IPS DF 6.9 (cell line): ENCODE measurements around the gene PHTF2.
"Not testable (repeated sequence)": the region's sequence is repeated elsewhere in the genome, so short reads cannot be mapped to it uniquely, and the experiment has no call there.

Experiments
- DNase-seq: peaks from one replicate; pipeline ENCODE4 v3.0.0-alpha.2; 2013; ENCODE audit warnings: low read depth, low spot score
- H3K27ac ChIP-seq: one replicate; pipeline ENCODE4 v1.5.1; 2013; ENCODE audit warnings: low read length, control low read depth
- H3K27me3 ChIP-seq: 2 replicates; pipeline ENCODE4 v1.6.1; 2013; ENCODE audit warnings: mild to moderate bottlenecking, low read length; ENCODE audit not compliant: control insufficient read depth, insufficient read depth
- H3K36me3 ChIP-seq: 2 replicates; pipeline ENCODE4 v1.6.1; 2013; ENCODE audit warnings: low read length; ENCODE audit not compliant: control insufficient read depth, insufficient read depth
- H3K4me1 ChIP-seq: 2 replicates; pipeline ENCODE4 v1.6.1; 2013; ENCODE audit warnings: low read length; ENCODE audit not compliant: control insufficient read depth, insufficient read depth
- H3K4me3 ChIP-seq: 2 replicates; pipeline ENCODE4 v1.5.1; 2013; ENCODE audit warnings: mild to moderate bottlenecking, low read length
- H3K9me3 ChIP-seq: 2 replicates; pipeline ENCODE4 v1.6.1; 2013; ENCODE audit warnings: low read length, inconsistent platforms; ENCODE audit not compliant: control insufficient read depth, insufficient read depth
- WGBS: extraction: QIAGEN DNeasy Blood & Tissue Kit; methylation state at CpG from one replicate; pipeline ENCODE4 v1.1.7; 2013; ENCODE audit warnings: mixed read lengths, missing lambda C conversion rate; ENCODE audit not compliant: insufficient read length, insufficient coverage; 5-methylcytosine and 5-hydroxymethylcytosine counted together

PHTF2 gene

DNA sequence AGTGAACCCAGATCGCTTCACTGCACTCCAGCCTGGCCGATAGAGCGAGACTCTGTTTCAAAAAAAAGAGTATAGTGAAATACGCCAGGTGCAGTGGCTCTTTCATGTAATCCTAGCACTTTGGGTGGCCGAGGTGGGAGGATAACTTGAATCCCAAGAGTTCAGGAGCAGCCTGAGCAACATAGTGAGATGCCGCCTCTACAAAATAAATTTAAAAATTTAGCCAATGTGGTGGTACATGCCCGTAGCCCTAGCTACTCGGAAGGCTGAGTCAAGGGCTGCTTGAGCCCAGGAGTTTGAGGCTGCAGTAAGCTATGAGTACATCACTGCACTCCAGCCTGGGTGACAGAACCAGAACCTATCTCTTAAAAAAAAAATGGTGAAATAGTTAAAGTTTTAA, 28.3 kb upstream of the PHTF2 start:
- H3K4me1 ChIP-seq: no peaks in the 10 kb centered on the region
- no peaks in the 10 kb centered on the region for H3K36me3 ChIP-seq
- H3K9me3 ChIP-seq: no peaks in the 10 kb centered on the region; the same call in 1 of the 2 replicates
- no CpG with 5 or more reads among the region's 8 CpGs for WGBS
- H3K4me3 ChIP-seq: no peak overlapping the region
- H3K27ac ChIP-seq: no peak overlapping the region
- DNase-seq: no peak
- no peaks in the 10 kb centered on the region for H3K27me3 ChIP-seq

DNA sequence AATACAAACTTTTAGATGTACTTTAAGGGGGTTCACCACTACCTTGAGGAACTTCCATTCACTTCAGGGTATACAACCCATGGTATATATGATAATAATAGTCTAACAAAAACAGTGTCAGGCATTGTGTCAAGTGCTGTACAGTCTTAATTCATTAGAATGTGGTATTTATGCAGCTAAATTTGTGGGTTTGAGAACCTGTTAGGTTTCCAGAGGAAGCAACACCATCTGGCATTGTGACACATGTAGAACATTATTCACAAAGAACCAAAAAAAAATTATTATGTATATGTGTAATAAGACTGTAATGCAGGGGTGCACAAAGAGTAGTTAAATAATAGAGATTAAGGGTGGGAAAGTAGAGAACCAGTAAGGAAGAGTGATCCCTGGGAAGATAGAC, 26.7 kb upstream of the PHTF2 start:
- DNase-seq: no peak
- Histone ChIP-seq H3K27me3 (no peaks in the 10 kb centered on the region), H3K27ac (no peak overlapping the region), H3K9me3 (no peaks in the 10 kb centered on the region; the same call in 1 of the 2 replicates), H3K36me3 (no peaks in the 10 kb centered on the region), H3K4me3 (no peak overlapping the region), H3K4me1 (no peaks in the 10 kb centered on the region)

DNA sequence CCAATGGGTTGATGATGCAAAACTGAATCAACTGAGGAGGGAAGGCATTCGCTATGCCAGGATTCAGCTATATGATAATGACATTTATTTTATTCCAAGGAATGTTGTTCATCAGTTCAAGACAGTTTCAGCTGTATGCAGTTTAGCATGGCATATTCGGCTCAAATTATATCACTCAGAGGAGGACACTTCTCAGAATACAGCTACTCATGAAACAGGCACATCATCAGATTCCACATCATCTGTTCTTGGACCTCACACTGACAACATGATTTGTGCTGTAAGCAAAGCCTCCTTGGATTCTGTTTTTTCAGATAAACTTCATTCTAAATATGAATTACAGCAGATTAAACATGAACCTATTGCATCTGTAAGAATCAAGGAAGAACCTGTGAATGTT, 20.0 kb upstream of the PHTF2 start:
- Histone ChIP-seq H3K9me3 (no peaks in the 10 kb centered on the region), H3K4me1 (no peaks in the 10 kb centered on the region), H3K4me3 (no peak overlapping the region), H3K27me3 (no peaks in the 10 kb centered on the region), H3K36me3 (no peaks in the 10 kb centered on the region), H3K27ac (no peak overlapping the region)
- DNase-seq: no peak
- no CpG with 5 or more reads among the region's 2 CpGs for WGBS

DNA sequence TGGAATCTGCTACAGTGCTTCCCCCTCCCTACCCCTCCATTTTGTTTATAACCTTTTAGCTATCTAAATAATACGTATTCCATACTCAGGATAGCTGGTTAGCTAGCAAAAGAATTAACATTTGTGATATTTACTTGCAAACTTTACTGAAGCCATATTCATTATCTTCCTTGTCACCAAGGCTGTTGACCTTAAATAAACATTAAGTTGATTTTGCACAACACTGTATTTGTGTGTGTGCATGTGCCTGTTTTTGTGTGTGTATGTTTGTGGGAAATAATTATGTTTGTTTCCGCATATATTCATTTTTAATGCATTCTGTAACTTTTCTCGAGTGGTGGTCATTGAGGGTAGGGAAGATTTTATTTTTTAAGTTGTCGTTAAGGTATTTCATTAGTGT, 16.2 kb upstream of the PHTF2 start:
- Histone ChIP-seq H3K4me1 (no peaks in the 10 kb centered on the region), H3K27me3 (no peaks in the 10 kb centered on the region), H3K27ac (no peak overlapping the region), H3K9me3 (no peaks in the 10 kb centered on the region), H3K4me3 (no peak overlapping the region), H3K36me3 (no peaks in the 10 kb centered on the region)
- WGBS: 100% methylated on average over 2 of the region's 4 CpGs
- no peak for DNase-seq

DNA sequence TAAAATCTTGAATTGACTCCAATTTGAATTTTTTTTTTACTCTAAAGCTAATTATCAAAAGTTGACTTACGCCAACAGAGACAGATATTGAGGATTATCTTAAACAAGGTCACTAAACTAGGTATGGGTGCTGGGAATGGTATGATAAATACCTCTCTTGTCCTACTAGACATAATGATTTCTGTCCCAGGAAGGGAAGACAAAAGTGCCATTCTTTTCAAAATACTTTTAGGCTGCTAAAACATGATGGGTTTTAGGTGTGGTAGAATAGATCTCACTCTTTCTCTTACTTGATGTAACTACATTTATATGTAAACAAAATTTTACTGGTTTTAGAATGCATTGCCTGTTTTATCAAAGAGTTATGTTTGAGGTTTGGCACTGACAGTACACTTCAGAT, 15.5 kb upstream of the PHTF2 start:
- no peak for DNase-seq
- WGBS: no CpG with 5 or more reads among the region's 1 CpG
- H3K36me3 ChIP-seq: no peaks in the 10 kb centered on the region
- H3K4me1 ChIP-seq: no peaks in the 10 kb centered on the region
- no peak overlapping the region for H3K27ac ChIP-seq
- no peaks in the 10 kb centered on the region for H3K27me3 ChIP-seq
- no peak overlapping the region for H3K4me3 ChIP-seq
- no peaks in the 10 kb centered on the region for H3K9me3 ChIP-seq

DNA sequence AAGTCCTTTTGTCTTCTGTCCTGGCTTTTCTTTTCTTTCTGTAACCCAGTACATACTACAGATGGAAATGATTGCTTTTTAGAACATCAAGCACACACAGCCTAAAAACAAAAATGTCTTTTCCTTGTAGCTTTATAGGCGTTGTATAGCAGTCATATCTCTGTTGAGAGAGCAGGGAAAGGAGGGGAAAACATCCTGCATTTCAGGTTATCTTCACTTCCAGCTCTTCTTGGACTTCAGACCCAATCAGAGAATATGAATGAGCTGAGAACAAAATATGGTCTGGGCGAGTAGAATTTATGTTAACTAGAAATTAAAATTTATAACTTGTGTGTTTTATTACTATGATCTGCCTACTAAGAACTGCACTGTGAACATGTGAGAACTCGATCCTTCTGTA, 15.0 kb upstream of the PHTF2 start:
- Histone ChIP-seq H3K4me1 (no peaks in the 10 kb centered on the region), H3K4me3 (no peak overlapping the region), H3K27ac (no peak overlapping the region), H3K27me3 (no peaks in the 10 kb centered on the region), H3K9me3 (no peaks in the 10 kb centered on the region), H3K36me3 (no peaks in the 10 kb centered on the region)
- WGBS: no CpG with 5 or more reads among the region's 3 CpGs
- no peak for DNase-seq

DNA sequence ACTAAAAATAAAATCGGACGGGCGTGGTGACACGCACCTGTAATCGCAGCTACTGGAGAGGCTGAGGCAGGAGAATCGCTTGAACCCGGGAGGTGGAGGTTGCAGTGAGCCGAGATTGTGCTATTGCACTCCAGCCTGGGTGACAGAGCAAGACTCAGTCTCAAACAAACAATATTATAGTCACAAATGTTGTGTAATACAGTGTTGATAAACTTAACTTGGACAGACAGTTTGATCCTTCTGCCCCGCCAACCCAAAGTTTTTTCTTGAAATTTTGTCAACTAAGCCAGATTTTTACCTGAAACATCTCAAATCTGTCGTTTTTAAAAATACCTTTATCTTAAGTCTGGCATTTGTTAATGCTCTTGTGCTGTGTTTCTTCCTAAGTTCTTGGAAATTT, 14.1 kb upstream of the PHTF2 start:
- not testable (repeated sequence) for H3K9me3 ChIP-seq, H3K4me1 ChIP-seq, H3K27me3 ChIP-seq, H3K36me3 ChIP-seq, H3K4me3 ChIP-seq, H3K27ac ChIP-seq, DNase-seq
- WGBS: no CpG with 5 or more reads among the region's 10 CpGs

DNA sequence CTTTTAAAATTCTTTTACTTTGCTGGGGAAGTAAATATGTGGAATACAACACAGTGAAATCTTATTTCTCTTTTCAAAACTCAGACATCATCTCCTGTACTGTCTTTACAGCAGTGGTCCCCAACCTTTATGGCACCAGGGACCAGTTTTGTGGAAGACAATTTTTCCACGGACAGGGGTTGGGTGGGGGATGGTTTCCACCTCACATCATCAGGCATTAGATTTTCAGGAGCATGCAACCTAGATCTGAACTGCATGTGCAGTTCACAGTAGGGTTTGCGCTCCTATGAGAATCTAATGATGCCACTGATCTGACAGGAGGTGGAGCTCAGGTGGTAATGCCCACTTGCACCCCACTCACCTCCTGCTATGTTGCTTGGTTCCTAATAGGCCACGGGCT, 12.6 kb upstream of the PHTF2 start:
- WGBS: no CpG with 5 or more reads among the region's 3 CpGs
- H3K27me3 ChIP-seq: no peaks in the 10 kb centered on the region
- no peaks in the 10 kb centered on the region for H3K9me3 ChIP-seq
- H3K36me3 ChIP-seq: no peaks in the 10 kb centered on the region
- no peak overlapping the region for H3K27ac ChIP-seq
- no peak overlapping the region for H3K4me3 ChIP-seq
- no peaks in the 10 kb centered on the region for H3K4me1 ChIP-seq
- DNase-seq: no peak

DNA sequence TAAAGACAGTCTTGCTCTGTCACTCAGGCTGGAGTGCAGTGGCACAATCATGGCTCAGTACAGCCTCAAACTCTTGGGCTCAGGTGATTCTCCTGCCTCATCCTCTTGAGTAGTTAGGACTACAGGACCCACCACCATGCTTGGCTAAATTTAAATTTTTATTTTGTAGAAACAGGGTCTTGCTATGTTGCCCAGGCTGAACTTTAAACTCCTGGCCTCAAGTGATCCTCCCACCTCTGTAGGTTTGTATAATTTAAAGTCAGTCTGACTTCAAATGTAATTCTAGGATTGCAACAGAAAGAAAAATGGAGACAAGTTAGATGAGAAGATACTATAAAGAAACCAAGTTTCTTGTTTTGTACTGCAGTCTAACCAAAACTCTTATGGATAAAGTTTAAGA, 11.8 kb upstream of the PHTF2 start:
- H3K27ac ChIP-seq: no peak overlapping the region
- no peaks in the 10 kb centered on the region for H3K9me3 ChIP-seq
- H3K4me3 ChIP-seq: no peak overlapping the region
- no peak for DNase-seq
- no peaks in the 10 kb centered on the region for H3K4me1 ChIP-seq
- H3K36me3 ChIP-seq: no peaks in the 10 kb centered on the region
- no peaks in the 10 kb centered on the region for H3K27me3 ChIP-seq

DNA sequence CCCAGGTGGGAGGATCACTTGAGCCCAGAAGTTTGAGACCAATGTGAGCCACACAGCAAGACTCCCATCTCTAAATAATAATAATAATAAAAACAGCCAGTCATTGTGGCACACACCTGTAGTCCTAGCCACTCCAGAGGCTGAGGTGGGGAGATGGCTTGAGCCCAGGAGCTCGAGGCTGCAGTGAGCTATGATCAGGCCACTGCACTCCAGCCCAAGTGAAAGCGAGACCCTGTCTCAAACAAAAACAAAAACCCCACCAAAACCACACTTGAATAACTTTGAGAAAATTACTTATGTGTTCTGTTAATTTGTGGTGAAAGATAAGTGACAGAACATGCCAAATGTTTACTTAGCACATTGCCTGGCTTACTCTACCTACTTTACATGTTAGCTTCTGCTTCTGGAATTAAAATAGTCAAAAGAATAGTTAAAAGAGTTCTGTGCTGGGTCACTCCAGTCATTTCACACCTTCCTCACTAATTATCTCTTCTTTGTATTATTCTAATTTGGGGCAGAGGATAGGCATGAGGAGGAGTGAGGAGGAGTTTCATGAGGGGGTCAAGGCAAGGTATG, 10.2 kb upstream of the PHTF2 start:
- H3K27me3 ChIP-seq: no peaks in the 10 kb centered on the region
- no CpG with 5 or more reads among the region's 2 CpGs for WGBS
- H3K36me3 ChIP-seq: no peaks in the 10 kb centered on the region
- H3K4me1 ChIP-seq: no peaks in the 10 kb centered on the region
- DNase-seq: no peak
- H3K9me3 ChIP-seq: no peaks in the 10 kb centered on the region
- H3K27ac ChIP-seq: no peak overlapping the region
- no peak overlapping the region for H3K4me3 ChIP-seq

DNA sequence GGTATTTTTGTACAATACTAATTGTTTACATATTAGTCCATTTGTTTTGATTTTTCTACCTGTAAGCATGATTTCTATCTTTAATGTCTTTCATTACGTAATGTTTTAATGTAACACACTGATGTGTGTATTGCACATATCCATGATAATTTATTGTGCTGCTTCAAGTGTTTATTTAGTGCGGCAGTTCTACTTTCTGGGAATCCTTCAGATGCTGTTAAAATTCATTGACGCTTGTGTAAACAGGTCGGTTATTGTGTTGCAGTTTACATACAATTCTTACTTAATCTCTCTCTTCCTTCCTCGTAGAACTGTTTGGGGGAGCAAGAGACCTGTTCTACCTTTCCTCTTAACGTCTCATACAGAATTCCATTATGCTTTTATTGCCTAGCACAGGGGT, 7.2 kb upstream of the PHTF2 start:
- H3K27me3 ChIP-seq: no peaks in the 10 kb centered on the region
- H3K4me1 ChIP-seq: no peaks in the 10 kb centered on the region
- H3K27ac ChIP-seq: no peak overlapping the region
- no peaks in the 10 kb centered on the region; the same call in 1 of the 2 replicates for H3K36me3 ChIP-seq
- no CpG with 5 or more reads among the region's 6 CpGs for WGBS
- H3K9me3 ChIP-seq: no peaks in the 10 kb centered on the region
- H3K4me3 ChIP-seq: no peak overlapping the region
- no peak for DNase-seq
